ENCODE measurements around the gene SH3PXD2B. TPM values are rescaled to one million over a fixed set of nuclear protein-coding genes. Genes with fewer than 3 reads are reported as not detected.

The SH3PXD2B gene
- total and polyA plus RNA-seq, 2 of the 13 experiments (the other 11 are each of a cell fraction or from before 2014, with no cell fraction given) = 3.4 to 4.6 TPM

- TF ChIP-seq, protein P1, sequence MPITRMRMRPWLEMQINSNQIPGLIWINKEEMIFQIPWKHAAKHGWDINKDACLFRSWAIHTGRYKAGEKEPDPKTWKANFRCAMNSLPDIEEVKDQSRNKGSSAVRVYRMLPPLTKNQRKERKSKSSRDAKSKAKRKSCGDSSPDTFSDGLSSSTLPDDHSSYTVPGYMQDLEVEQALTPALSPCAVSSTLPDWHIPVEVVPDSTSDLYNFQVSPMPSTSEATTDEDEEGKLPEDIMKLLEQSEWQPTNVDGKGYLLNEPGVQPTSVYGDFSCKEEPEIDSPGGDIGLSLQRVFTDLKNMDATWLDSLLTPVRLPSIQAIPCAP (CRISPR knock-in tag; IDR thresholded peaks at IDR 0.05; ENCODE audit: low read depth) = no peak
- TF ChIP-seq ESRRA (CRISPR knock-in tag; IDR thresholded peaks at IDR 0.05; ENCODE audit: low read depth) = no peak; the same call in 1 of the 2 replicates
- TF ChIP-seq NFYB (CRISPR knock-in tag; IDR thresholded peaks at IDR 0.05) = no peak
- peak; percentile 37; the same call in 1 of the 2 replicates for TF ChIP-seq HDAC1 (CRISPR knock-in tag; IDR thresholded peaks at IDR 0.05)
- no peak for TF ChIP-seq ZNF83 (CRISPR knock-in tag; IDR thresholded peaks at IDR 0.05; ENCODE audit: borderline replicate concordance)
- TF ChIP-seq ZBTB10 (CRISPR knock-in tag; IDR thresholded peaks at IDR 0.05; ENCODE audit: borderline replicate concordance) = no peak
- TF ChIP-seq ZNF230 (CRISPR knock-in tag; IDR thresholded peaks at IDR 0.05) = 0 out of 2 replicates have a peak, but pooled peaks have one; percentile 44
- TF ChIP-seq ZNF18 (CRISPR knock-in tag; IDR thresholded peaks at IDR 0.05; ENCODE audit: insufficient replicate concordance) = no peak
- no peak for TF ChIP-seq MTERF4 (CRISPR knock-in tag; IDR thresholded peaks at IDR 0.05)
- TF ChIP-seq MLLT10 (CRISPR knock-in tag; IDR thresholded peaks at IDR 0.05) = no peak
- TF ChIP-seq, protein P2, sequence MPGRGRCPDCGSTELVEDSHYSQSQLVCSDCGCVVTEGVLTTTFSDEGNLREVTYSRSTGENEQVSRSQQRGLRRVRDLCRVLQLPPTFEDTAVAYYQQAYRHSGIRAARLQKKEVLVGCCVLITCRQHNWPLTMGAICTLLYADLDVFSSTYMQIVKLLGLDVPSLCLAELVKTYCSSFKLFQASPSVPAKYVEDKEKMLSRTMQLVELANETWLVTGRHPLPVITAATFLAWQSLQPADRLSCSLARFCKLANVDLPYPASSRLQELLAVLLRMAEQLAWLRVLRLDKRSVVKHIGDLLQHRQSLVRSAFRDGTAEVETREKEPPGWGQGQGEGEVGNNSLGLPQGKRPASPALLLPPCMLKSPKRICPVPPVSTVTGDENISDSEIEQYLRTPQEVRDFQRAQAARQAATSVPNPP (CRISPR knock-in tag; IDR thresholded peaks at IDR 0.05) = 0 out of 2 replicates have a peak, but pooled peaks have one; percentile 1
- TF ChIP-seq ZNF10 (CRISPR knock-in tag; IDR thresholded peaks at IDR 0.05; ENCODE audit: borderline replicate concordance, low read depth) = no peak
- no peak for TF ChIP-seq FOXA1 (IDR thresholded peaks at IDR 0.05)
- TF ChIP-seq FOXA1 (CRISPR knock-in tag; IDR thresholded peaks at IDR 0.05) = no peak
- TF ChIP-seq ZSCAN22 (CRISPR knock-in tag; IDR thresholded peaks at IDR 0.05) = no peak
- TF ChIP-seq TCF12 (IDR thresholded peaks at IDR 0.05) = no peak
- TF ChIP-seq TCF12 (CRISPR knock-in tag; IDR thresholded peaks at IDR 0.05) = peak; percentile 52; the same call in 1 of the 2 replicates
- TF ChIP-seq PCBP1 (IDR thresholded peaks at IDR 0.05; ENCODE audit: borderline replicate concordance, low read depth, low read length) = 0 out of 2 replicates have a peak, but pooled peaks have one; percentile 20
- TF ChIP-seq POGZ (CRISPR knock-in tag; IDR thresholded peaks at IDR 0.05) = no peak; the same call in 1 of the 2 replicates
- TF ChIP-seq PBX3 (CRISPR knock-in tag; IDR thresholded peaks at IDR 0.05; ENCODE audit: borderline replicate concordance) = no peak
- no peak for TF ChIP-seq TAF1 (CRISPR knock-in tag; IDR thresholded peaks at IDR 0.05)
Observed at GRCh38 chr5:172283020-172283861, 171.1 kb downstream of the SH3PXD2B start, which contains the start of gene UBTD2 (continued).
